Liver (tissue), 9 donors: ENCODE results near the gene NSUN5. TPM values are rescaled to one million over a fixed set of nuclear protein-coding genes. Genes with fewer than 3 reads are reported as not detected.

Source experiments
- DNase-seq: peaks from one replicate; pipeline ENCODE4 v3.0.0-alpha.2; 2017; ENCODE audit warnings: low spot score
- H3K27ac ChIP-seq, 2 donors: one replicate each; pipeline ENCODE4 v1.7.0; 2013; ENCODE audit warnings: inconsistent platforms in 2 of 2, low read length in 2 of 2, control low read depth in 1 of 2, low read depth in 1 of 2, mild to moderate bottlenecking in 1 of 2
- H3K27me3 ChIP-seq, 4 donors: one replicate each; pipeline versions ENCODE4 v1.6.1 to v1.7.0; 2013; ENCODE audit warnings: low read length in 3 of 4, inconsistent platforms in 1 of 4, mild to moderate bottlenecking in 1 of 4, moderate library complexity in 1 of 4; ENCODE audit not compliant: control insufficient read depth in 4 of 4, insufficient read depth in 4 of 4
- H3K36me3 ChIP-seq, 4 donors: one replicate each; pipeline versions ENCODE4 v1.6.1 to v1.7.0; 2013; ENCODE audit warnings: low read length in 3 of 4, mild to moderate bottlenecking in 3 of 4, low read depth in 1 of 4, moderate library complexity in 1 of 4; ENCODE audit not compliant: control insufficient read depth in 4 of 4, insufficient read depth in 3 of 4
- H3K4me1 ChIP-seq, 4 donors: one replicate each; pipeline versions ENCODE4 v1.6.1 to v1.7.0; 2013; ENCODE audit warnings: low read length in 3 of 4, mild to moderate bottlenecking in 3 of 4, moderate library complexity in 1 of 4; ENCODE audit not compliant: control insufficient read depth in 4 of 4, insufficient read depth in 4 of 4
- H3K4me3 ChIP-seq, 3 donors: one replicate each; pipeline versions ENCODE4 v1.6.1 to v1.7.0; 2013; ENCODE audit warnings: low read length in 3 of 3, control low read depth in 1 of 3, low read depth in 1 of 3, mild to moderate bottlenecking in 1 of 3
- H3K9ac ChIP-seq, 2 donors: one replicate each; pipeline ENCODE4 v1.7.0; 2013; ENCODE audit warnings: low read length in 2 of 2, mild to moderate bottlenecking in 2 of 2, moderate library complexity in 2 of 2, control low read depth in 1 of 2, low read depth in 1 of 2
- H3K9me3 ChIP-seq, 4 donors: one replicate each; pipeline versions ENCODE4 v1.6.1 to v1.7.0; 2013; ENCODE audit warnings: low read length in 3 of 4; ENCODE audit not compliant: control insufficient read depth in 4 of 4
- EGR1 ChIP-seq, 2 donors: IDR thresholded peaks; 2 replicates each; pipeline ENCODE4 v1.6.1; 2016 to 2018; ENCODE audit warnings: antibody characterized with exemption in 2 of 2, low read depth in 2 of 2
- FOXA1 ChIP-seq: IDR thresholded peaks from 2 replicates; pipeline ENCODE4 v1.6.1; 2016; ENCODE audit warnings: antibody characterized with exemption
- FOXA2 ChIP-seq: IDR thresholded peaks from 2 replicates; pipeline ENCODE4 v1.6.1; 2016; ENCODE audit warnings: antibody characterized with exemption
- GABPA ChIP-seq, 2 donors: IDR thresholded peaks in 1 of 2; conservative IDR thresholded peaks in 1 of 2; 2 replicates each; pipeline ENCODE4 v1.6.1; 2016; ENCODE audit warnings: antibody characterized with exemption in 2 of 2, mild to moderate bottlenecking in 1 of 2, moderate library complexity in 1 of 2
- HNF4A ChIP-seq, 2 donors: conservative IDR thresholded peaks; 2 replicates each; pipeline ENCODE4 v1.6.1; 2016; ENCODE audit warnings: antibody characterized with exemption in 2 of 2, mild to moderate bottlenecking in 2 of 2
- HNF4G ChIP-seq: IDR thresholded peaks from 2 replicates; pipeline ENCODE4 v1.6.1; 2016; ENCODE audit warnings: antibody characterized with exemption
- JUND ChIP-seq, 2 donors: IDR thresholded peaks; 2 replicates each; pipeline ENCODE4 v1.6.1; 2016; ENCODE audit warnings: antibody characterized with exemption in 2 of 2
- NR2F2 ChIP-seq: IDR thresholded peaks from 2 replicates; pipeline ENCODE4 v1.6.1; 2016; ENCODE audit warnings: antibody characterized with exemption
- RAD21 ChIP-seq, 2 donors: IDR thresholded peaks; 2 replicates each; pipeline ENCODE4 v1.6.1; 2016; ENCODE audit warnings: antibody characterized with exemption in 2 of 2, mild to moderate bottlenecking in 2 of 2
- RXRA ChIP-seq, 2 donors: IDR thresholded peaks; 2 replicates each; pipeline ENCODE4 v1.6.1; 2017 to 2018; ENCODE audit warnings: antibody characterized with exemption in 2 of 2, mild to moderate bottlenecking in 1 of 2
- SP1 ChIP-seq: IDR thresholded peaks from 2 replicates; pipeline ENCODE4 v1.6.1; 2018; ENCODE audit warnings: antibody characterized with exemption, mild to moderate bottlenecking
- TAF1 ChIP-seq: conservative IDR thresholded peaks from 2 replicates; pipeline ENCODE4 v1.6.1; 2016; ENCODE audit warnings: antibody characterized with exemption, mild to moderate bottlenecking
- WGBS: extraction: QIAGEN DNeasy Blood & Tissue Kit; methylation state at CpG from one replicate; pipeline ENCODE4 v1.1.7; 2013; 5-methylcytosine and 5-hydroxymethylcytosine counted together
- polyA plus RNA-seq, 2 donors: library from polyadenylated mRNA; stranded (reverse) in 1 of 2; unstranded in 1 of 2; fragments of 200-250 nt in 1 of 2; fragments of >200 nt in 1 of 2; fragmentation: Nextera tagmentation in 1 of 2; extraction: Ambion mirVana in 1 of 2; gene quantifications; one replicate each; pipeline versions ENCODE4 v1.2.1 to v1.2.3, GENCODE V29; 2013 to 2015
- total RNA-seq, 2 donors: library from RNA; depleted of rRNA; stranded (reverse); fragments of >200 nt; gene quantifications; one replicate each; pipeline ENCODE4 v1.2.3, GENCODE V29; 2014
- TF ChIP-seq, protein P1 (sequence below): fragments of 150-350 bp; IDR thresholded peaks from 2 replicates; pipeline ENCODE4 v1.5.1; 2017; ENCODE audit warnings: improper control_type of control experiment, low read depth, low read length; ENCODE audit not compliant: missing input control
- TF ChIP-seq, protein P2 (sequence below): IDR thresholded peaks from 2 replicates; pipeline ENCODE4 v1.6.1; 2016; ENCODE audit warnings: antibody characterized with exemption, mild to moderate bottlenecking
- TF ChIP-seq, protein P3 (sequence below): IDR thresholded peaks from 2 replicates; pipeline ENCODE4 v1.6.1; 2016; ENCODE audit warnings: antibody characterized with exemption
- TF ChIP-seq, protein P4 (sequence below): IDR thresholded peaks from 2 replicates; pipeline ENCODE4 v1.6.1; 2016; ENCODE audit warnings: antibody characterized with exemption
- TF ChIP-seq, protein P5 (sequence below): IDR thresholded peaks from 2 replicates; pipeline ENCODE4 v1.6.1; 2016; ENCODE audit warnings: antibody characterized with exemption
- donor health status: healthy.
- donor health status: healthy.
- donor health status: healthy.
- donor health status: healthy.
- donor health status: healthy.

Gene NSUN5
- total and polyA plus RNA-seq, 4 donors = 7.2 to 12.4 (median 10.3) TPM

DNA sequence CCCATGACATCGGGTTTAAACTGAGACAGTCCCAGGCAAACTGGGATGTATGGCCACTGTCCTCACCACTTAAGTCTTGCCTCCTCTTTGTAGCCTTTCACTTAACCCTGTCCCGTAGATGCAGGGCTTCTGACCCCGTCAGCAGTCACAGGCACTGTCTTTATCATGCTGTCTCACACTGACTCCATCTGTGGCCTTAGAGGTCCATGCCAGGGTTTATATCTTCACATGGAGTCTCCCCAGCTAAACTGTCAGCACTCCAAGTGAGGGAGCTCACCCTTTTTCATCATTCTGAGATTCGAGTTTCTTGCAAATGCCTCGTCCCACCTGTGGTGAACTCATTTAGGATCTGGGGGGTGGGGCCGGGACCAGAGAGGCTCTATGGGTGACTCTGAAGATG lies 22.1 kb upstream of the NSUN5 start:
- Histone ChIP-seq H3K4me1 (no peaks in the 10 kb centered on the region), H3K36me3 (no peaks in the 10 kb centered on the region), H3K9me3 (no peaks in the 10 kb centered on the region), H3K4me3 (no peak overlapping the region), H3K27me3 (no peaks in the 10 kb centered on the region), H3K9ac (no peak overlapping the region), H3K27ac (no peak overlapping the region)
- TF ChIP-seq FOXA1 = no peak
- TF ChIP-seq, protein P1, sequence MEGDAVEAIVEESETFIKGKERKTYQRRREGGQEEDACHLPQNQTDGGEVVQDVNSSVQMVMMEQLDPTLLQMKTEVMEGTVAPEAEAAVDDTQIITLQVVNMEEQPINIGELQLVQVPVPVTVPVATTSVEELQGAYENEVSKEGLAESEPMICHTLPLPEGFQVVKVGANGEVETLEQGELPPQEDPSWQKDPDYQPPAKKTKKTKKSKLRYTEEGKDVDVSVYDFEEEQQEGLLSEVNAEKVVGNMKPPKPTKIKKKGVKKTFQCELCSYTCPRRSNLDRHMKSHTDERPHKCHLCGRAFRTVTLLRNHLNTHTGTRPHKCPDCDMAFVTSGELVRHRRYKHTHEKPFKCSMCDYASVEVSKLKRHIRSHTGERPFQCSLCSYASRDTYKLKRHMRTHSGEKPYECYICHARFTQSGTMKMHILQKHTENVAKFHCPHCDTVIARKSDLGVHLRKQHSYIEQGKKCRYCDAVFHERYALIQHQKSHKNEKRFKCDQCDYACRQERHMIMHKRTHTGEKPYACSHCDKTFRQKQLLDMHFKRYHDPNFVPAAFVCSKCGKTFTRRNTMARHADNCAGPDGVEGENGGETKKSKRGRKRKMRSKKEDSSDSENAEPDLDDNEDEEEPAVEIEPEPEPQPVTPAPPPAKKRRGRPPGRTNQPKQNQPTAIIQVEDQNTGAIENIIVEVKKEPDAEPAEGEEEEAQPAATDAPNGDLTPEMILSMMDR = no peak
- TF ChIP-seq HNF4G = no peak
- no peak for TF ChIP-seq GABPA (IDR thresholded peaks at IDR 0.05 in 1 of 2, conservative IDR thresholded peaks at IDR 0.05 in 1 of 2)
- TF ChIP-seq RAD21 (IDR thresholded peaks at IDR 0.05) = no peak
- no peak for TF ChIP-seq EGR1 (IDR thresholded peaks at IDR 0.05; ENCODE audit: low read depth in 2 of 2)
- no peak for TF ChIP-seq FOXA2
- TF ChIP-seq, protein P2, sequence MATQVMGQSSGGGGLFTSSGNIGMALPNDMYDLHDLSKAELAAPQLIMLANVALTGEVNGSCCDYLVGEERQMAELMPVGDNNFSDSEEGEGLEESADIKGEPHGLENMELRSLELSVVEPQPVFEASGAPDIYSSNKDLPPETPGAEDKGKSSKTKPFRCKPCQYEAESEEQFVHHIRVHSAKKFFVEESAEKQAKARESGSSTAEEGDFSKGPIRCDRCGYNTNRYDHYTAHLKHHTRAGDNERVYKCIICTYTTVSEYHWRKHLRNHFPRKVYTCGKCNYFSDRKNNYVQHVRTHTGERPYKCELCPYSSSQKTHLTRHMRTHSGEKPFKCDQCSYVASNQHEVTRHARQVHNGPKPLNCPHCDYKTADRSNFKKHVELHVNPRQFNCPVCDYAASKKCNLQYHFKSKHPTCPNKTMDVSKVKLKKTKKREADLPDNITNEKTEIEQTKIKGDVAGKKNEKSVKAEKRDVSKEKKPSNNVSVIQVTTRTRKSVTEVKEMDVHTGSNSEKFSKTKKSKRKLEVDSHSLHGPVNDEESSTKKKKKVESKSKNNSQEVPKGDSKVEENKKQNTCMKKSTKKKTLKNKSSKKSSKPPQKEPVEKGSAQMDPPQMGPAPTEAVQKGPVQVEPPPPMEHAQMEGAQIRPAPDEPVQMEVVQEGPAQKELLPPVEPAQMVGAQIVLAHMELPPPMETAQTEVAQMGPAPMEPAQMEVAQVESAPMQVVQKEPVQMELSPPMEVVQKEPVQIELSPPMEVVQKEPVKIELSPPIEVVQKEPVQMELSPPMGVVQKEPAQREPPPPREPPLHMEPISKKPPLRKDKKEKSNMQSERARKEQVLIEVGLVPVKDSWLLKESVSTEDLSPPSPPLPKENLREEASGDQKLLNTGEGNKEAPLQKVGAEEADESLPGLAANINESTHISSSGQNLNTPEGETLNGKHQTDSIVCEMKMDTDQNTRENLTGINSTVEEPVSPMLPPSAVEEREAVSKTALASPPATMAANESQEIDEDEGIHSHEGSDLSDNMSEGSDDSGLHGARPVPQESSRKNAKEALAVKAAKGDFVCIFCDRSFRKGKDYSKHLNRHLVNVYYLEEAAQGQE = no peak
- TF ChIP-seq, protein P3, sequence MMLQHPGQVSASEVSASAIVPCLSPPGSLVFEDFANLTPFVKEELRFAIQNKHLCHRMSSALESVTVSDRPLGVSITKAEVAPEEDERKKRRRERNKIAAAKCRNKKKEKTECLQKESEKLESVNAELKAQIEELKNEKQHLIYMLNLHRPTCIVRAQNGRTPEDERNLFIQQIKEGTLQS = no peak
- no peak for TF ChIP-seq JUND (IDR thresholded peaks at IDR 0.05)
- no peak for TF ChIP-seq RXRA (IDR thresholded peaks at IDR 0.05)
- TF ChIP-seq TAF1 = no peak
- TF ChIP-seq, protein P4, sequence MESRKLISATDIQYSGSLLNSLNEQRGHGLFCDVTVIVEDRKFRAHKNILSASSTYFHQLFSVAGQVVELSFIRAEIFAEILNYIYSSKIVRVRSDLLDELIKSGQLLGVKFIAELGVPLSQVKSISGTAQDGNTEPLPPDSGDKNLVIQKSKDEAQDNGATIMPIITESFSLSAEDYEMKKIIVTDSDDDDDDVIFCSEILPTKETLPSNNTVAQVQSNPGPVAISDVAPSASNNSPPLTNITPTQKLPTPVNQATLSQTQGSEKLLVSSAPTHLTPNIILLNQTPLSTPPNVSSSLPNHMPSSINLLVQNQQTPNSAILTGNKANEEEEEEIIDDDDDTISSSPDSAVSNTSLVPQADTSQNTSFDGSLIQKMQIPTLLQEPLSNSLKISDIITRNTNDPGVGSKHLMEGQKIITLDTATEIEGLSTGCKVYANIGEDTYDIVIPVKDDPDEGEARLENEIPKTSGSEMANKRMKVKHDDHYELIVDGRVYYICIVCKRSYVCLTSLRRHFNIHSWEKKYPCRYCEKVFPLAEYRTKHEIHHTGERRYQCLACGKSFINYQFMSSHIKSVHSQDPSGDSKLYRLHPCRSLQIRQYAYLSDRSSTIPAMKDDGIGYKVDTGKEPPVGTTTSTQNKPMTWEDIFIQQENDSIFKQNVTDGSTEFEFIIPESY = no peak
- TF ChIP-seq HNF4A (conservative IDR thresholded peaks at IDR 0.05) = no peak
- WGBS = 67% methylated on average over 6 of the region's 6 CpGs
- DNase-seq = no peak

DNA sequence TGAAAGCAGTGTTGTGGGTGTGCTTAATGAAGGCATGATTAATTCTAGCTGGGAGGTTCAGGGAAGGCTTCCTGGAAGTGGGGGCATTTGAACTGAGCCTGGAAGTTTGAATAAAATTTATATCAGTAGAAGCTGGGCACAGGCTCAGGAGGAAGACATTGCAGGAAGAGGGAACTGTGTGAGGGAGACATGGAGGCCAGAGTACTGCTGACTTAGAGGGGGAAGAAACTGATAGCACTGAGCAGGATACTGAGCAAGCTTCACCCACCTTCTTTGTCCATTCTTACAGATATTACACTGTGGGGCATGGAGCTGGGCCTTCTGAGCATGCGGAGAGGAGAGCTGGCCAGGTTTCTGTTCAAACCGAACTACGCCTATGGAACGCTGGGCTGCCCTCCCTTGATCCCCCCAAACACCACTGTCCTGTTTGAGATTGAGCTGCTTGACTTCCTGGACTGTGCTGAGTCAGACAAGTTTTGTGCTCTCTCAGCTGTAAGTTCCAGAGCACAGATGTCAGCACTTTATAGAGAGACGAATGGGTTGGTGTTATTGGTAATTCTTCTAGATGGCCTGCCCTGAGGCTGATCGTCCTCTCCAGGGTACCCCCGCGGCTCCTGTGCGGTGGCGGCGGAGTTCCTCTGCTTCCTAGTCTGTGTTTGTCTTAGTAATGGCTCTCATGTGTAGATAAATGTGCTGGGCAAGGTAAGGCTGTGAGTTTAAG lies 21.4 kb upstream of the NSUN5 start:
- Histone ChIP-seq H3K4me3 (no peak overlapping the region), H3K36me3 (no peaks in the 10 kb centered on the region), H3K27me3 (no peaks in the 10 kb centered on the region), H3K27ac (peak overlapping the region in 1 of 2 donors; percentile 0), H3K9me3 (no peaks in the 10 kb centered on the region), H3K4me1 (no peaks in the 10 kb centered on the region), H3K9ac (no peak overlapping the region)
- 55% methylated on average over 11 of the region's 11 CpGs for WGBS
- no peak for DNase-seq
- TF ChIP-seq FOXA2 (no peak), TAF1 (no peak), HNF4G (no peak), EGR1 (IDR thresholded peaks at IDR 0.05; ENCODE audit: low read depth in 2 of 2) (no peak), RAD21 (IDR thresholded peaks at IDR 0.05) (no peak), NR2F2 (no peak), SP1 (no peak), GABPA (IDR thresholded peaks at IDR 0.05 in 1 of 2, conservative IDR thresholded peaks at IDR 0.05 in 1 of 2) (no peak), FOXA1 (no peak)
- TF ChIP-seq, protein P5, sequence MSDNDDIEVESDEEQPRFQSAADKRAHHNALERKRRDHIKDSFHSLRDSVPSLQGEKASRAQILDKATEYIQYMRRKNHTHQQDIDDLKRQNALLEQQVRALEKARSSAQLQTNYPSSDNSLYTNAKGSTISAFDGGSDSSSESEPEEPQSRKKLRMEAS = no peak
- TF ChIP-seq, protein P1 = no peak
- TF ChIP-seq, protein P3 = no peak
